T-helper 2 cell treated with Interferon-gamma antibody and Interleukin-4, amounts not matched to agents 5 μg/mL and 100 μg/mL, for 36 hours (primary cell): ENCODE results near the gene CABP5.

Experiments
- DNase-seq: peaks from one replicate; pipeline ENCODE4 v3.0.0; 2021; ENCODE audit warnings: low spot score
- H3K27ac Mint-ChIP-seq: one replicate; pipeline ENCODE4 v1.8.0; 2021; ENCODE audit warnings: mild to moderate bottlenecking, mixed read lengths
- H3K27me3 Mint-ChIP-seq: one replicate; pipeline ENCODE4 v1.8.0; 2021; ENCODE audit warnings: low read depth, mixed read lengths
- H3K36me3 Mint-ChIP-seq: one replicate; pipeline ENCODE4 v1.8.0; 2021; ENCODE audit warnings: low read depth, mixed read lengths
- H3K4me1 Mint-ChIP-seq: one replicate; pipeline ENCODE4 v1.8.0; 2021; ENCODE audit warnings: low read depth, mixed read lengths
- H3K4me3 Mint-ChIP-seq: one replicate; pipeline ENCODE4 v1.8.0; 2022; ENCODE audit warnings: mild to moderate bottlenecking, moderate library complexity, mixed read lengths
- H3K9me3 Mint-ChIP-seq: one replicate; pipeline ENCODE4 v1.8.0; 2021; ENCODE audit warnings: mixed read lengths

The CABP5 gene

GRCh38 chr19:48006762-48007161 is 37.1 kb downstream of the CABP5 start:
- no peak overlapping the region for H3K4me3 Mint-ChIP-seq
- peaks cover 3% of the 10 kb centered on the region for H3K9me3 Mint-ChIP-seq
- no peaks in the 10 kb centered on the region for H3K27me3 Mint-ChIP-seq
- H3K4me1 Mint-ChIP-seq, result no peaks in the 10 kb centered on the region
- no peak for DNase-seq
- no peaks in the 10 kb centered on the region for H3K36me3 Mint-ChIP-seq
- no peak overlapping the region for H3K27ac Mint-ChIP-seq

- Mint-ChIP-seq H3K4me3 (no peak overlapping the region), H3K9me3 (peaks cover 3% of the 10 kb centered on the region), H3K27me3 (no peaks in the 10 kb centered on the region), H3K4me1 (no peaks in the 10 kb centered on the region), H3K27ac (no peak overlapping the region), H3K36me3 (no peaks in the 10 kb centered on the region)
- DNase-seq, result no peak
These were observed 39.6 kb downstream of the CABP5 start for GRCh38 chr19:48004236-48004635.

GRCh38 chr19:48000846-48001245 is 43.0 kb downstream of the CABP5 start:
- H3K27ac Mint-ChIP-seq, result no peak overlapping the region
- DNase-seq, result no peak
- H3K4me1 Mint-ChIP-seq, result no peaks in the 10 kb centered on the region
- no peak overlapping the region for H3K4me3 Mint-ChIP-seq
- H3K9me3 Mint-ChIP-seq, result no peaks in the 10 kb centered on the region
- H3K36me3 Mint-ChIP-seq, result no peaks in the 10 kb centered on the region
- no peaks in the 10 kb centered on the region for H3K27me3 Mint-ChIP-seq

- Mint-ChIP-seq H3K9me3 (no peaks in the 10 kb centered on the region), H3K36me3 (no peaks in the 10 kb centered on the region), H3K4me3 (no peak overlapping the region), H3K4me1 (no peaks in the 10 kb centered on the region), H3K27me3 (no peaks in the 10 kb centered on the region), H3K27ac (no peak overlapping the region)
- no peak for DNase-seq
These were observed 45.1 kb downstream of the CABP5 start for GRCh38 chr19:47998800-47999199.

GRCh38 chr19:47996230-47996727 is 47.6 kb downstream of the CABP5 start:
- no peak overlapping the region for H3K4me3 Mint-ChIP-seq
- H3K36me3 Mint-ChIP-seq, result no peaks in the 10 kb centered on the region
- H3K9me3 Mint-ChIP-seq, result no peaks in the 10 kb centered on the region
- no peak for DNase-seq
- H3K4me1 Mint-ChIP-seq, result no peaks in the 10 kb centered on the region
- no peaks in the 10 kb centered on the region for H3K27me3 Mint-ChIP-seq
- no peak overlapping the region for H3K27ac Mint-ChIP-seq

- Mint-ChIP-seq H3K27me3 (no peaks in the 10 kb centered on the region), H3K36me3 (no peaks in the 10 kb centered on the region), H3K27ac (no peak within 1 kb of the TSS), H3K4me1 (no peaks in the 10 kb centered on the region), H3K9me3 (no peaks in the 10 kb centered on the region), H3K4me3 (no peak within 1 kb of the TSS)
- no peak for DNase-seq
These were observed 49.6 kb downstream of the CABP5 start, which contains the start of gene ELSPBP1 for GRCh38 chr19:47994209-47994802. TSS of gene ELSPBP1 (plus strand) at chr19:47994632. CDS start at chr19:48008668, 14,036 bp downstream.

GRCh38 chr19:47992070-47992469 is 51.8 kb downstream of the CABP5 start, which contains the start of gene BSPH1:
TSS of gene BSPH1 (minus strand) at chr19:47992170. CDS start at chr19:47992081, 89 bp downstream.
- no peak for DNase-seq
- H3K36me3 Mint-ChIP-seq, result no peaks in the 10 kb centered on the region
- H3K27ac Mint-ChIP-seq, result no peak within 1 kb of the TSS
- H3K9me3 Mint-ChIP-seq, result no peaks in the 10 kb centered on the region
- H3K4me1 Mint-ChIP-seq, result no peaks in the 10 kb centered on the region
- H3K4me3 Mint-ChIP-seq, result no peak within 1 kb of the TSS
- H3K27me3 Mint-ChIP-seq, result no peaks in the 10 kb centered on the region

GRCh38 chr19:47991191-47991808 is 52.6 kb downstream of the CABP5 start:
- DNase-seq, result no peak
- H3K36me3 Mint-ChIP-seq, result no peaks in the 10 kb centered on the region
- no peak overlapping the region for H3K4me3 Mint-ChIP-seq
- H3K4me1 Mint-ChIP-seq, result no peaks in the 10 kb centered on the region
- H3K9me3 Mint-ChIP-seq, result no peaks in the 10 kb centered on the region
- no peaks in the 10 kb centered on the region for H3K27me3 Mint-ChIP-seq
- no peak overlapping the region for H3K27ac Mint-ChIP-seq
